ENCODE results near the gene ADCY2. TPM values are rescaled to one million over a fixed set of nuclear protein-coding genes. Genes with fewer than 3 reads are reported as not detected.

Gene ADCY2
- polyA plus RNA-seq, 1 of the 3 experiments (the other 2 are of a cell fraction): not detected

GRCh38 chr5:7753181-7753580, 357.2 kb downstream of the ADCY2 start:
- TF ChIP-seq FOSL2 (IDR thresholded peaks at IDR 0.05; ENCODE audit: borderline replicate concordance, low read depth): no peak
- no peaks in the 10 kb centered on the region for H4K20me1 ChIP-seq (ENCODE audit: insufficient read depth)
- DNase-seq: no peak
- no peak overlapping the region for H3K27ac ChIP-seq (ENCODE audit: low read depth in 2 of 2, low read length in 1 of 2)
- ChIA-PET POLR2A (no interaction called here), CTCF (interaction anchor here (1.2 kb wide), 2 partner anchors 18 to 105 kb away, joined by 3 to 5 read pairs; no protein-coding TSS in a partner anchor)
- H3K4me3 ChIP-seq (ENCODE audit: low read depth in 2 of 2, low read length in 1 of 2): no peak overlapping the region
- H3K9ac ChIP-seq: no peak overlapping the region
- H3K27me3 ChIP-seq (ENCODE audit: insufficient read depth): peaks cover 45% of the 10 kb centered on the region; the same call in 1 of the 2 replicates
- H3K9me3 ChIP-seq: no peaks in the 10 kb centered on the region
- no peaks in the 10 kb centered on the region for H3K4me1 ChIP-seq (ENCODE audit: control insufficient read depth in 1 of 2, insufficient read depth in 2 of 2, low read depth in 1 of 2, low read length in 1 of 2)
- no peaks in the 10 kb centered on the region for H3K9me2 ChIP-seq
- no peak overlapping the region for H3K4me2 ChIP-seq
- no peaks in the 10 kb centered on the region for H3K79me2 ChIP-seq (ENCODE audit: insufficient read depth)
- H3F3A ChIP-seq (replicated peaks; ENCODE audit: insufficient read depth): no peaks in the 10 kb centered on the region
- no peak overlapping the region for H2AFZ ChIP-seq (ENCODE audit: low read depth)
- WGBS (ENCODE audit: low lambda C conversion rate): 0% methylated on average over 3 of the region's 3 CpGs
- H3K36me3 ChIP-seq (replicated peaks in 1 of 2; ENCODE audit: control insufficient read depth in 1 of 2, insufficient read depth in 2 of 2, low read length in 1 of 2): no peaks in the 10 kb centered on the region

- no peak overlapping the region for H3K4me3 ChIP-seq (ENCODE audit: low read depth in 2 of 2, low read length in 1 of 2)
- H3K79me2 ChIP-seq (ENCODE audit: insufficient read depth): no peaks in the 10 kb centered on the region
- WGBS (ENCODE audit: low lambda C conversion rate): 74% methylated on average over 1 of the region's 1 CpG
- no peaks in the 10 kb centered on the region for H3K36me3 ChIP-seq (replicated peaks in 1 of 2; ENCODE audit: control insufficient read depth in 1 of 2, insufficient read depth in 2 of 2, low read length in 1 of 2)
- no peaks in the 10 kb centered on the region for H3K9me3 ChIP-seq
- no peaks in the 10 kb centered on the region for H3K4me1 ChIP-seq (ENCODE audit: control insufficient read depth in 1 of 2, insufficient read depth in 2 of 2, low read depth in 1 of 2, low read length in 1 of 2)
- POLR2A ChIA-PET: no interaction called here
- no peaks in the 10 kb centered on the region for H3K9me2 ChIP-seq
- no peaks in the 10 kb centered on the region for H4K20me1 ChIP-seq (ENCODE audit: insufficient read depth)
- CTCF ChIA-PET: interaction anchor here (0.8 to 4.3 kb wide), 4 partner anchors 9 to 989 kb away, joined by 3 to 47 read pairs (median 6); no protein-coding TSS in a partner anchor
- no peak overlapping the region for H2AFZ ChIP-seq (ENCODE audit: low read depth)
- TF ChIP-seq RCOR1 (IDR thresholded peaks at IDR 0.05; ENCODE audit: low read length) (no peak), NFIC (IDR thresholded peaks at IDR 0.05; ENCODE audit: borderline replicate concordance) (no peak), SMC3 (IDR thresholded peaks at IDR 0.05; ENCODE audit: low read depth, low read length) (no peak), POLR2AphosphoS5 (IDR thresholded peaks at IDR 0.05; ENCODE audit: low read depth, low read length) (no peak), ZBTB33 (IDR thresholded peaks at IDR 0.05; ENCODE audit: borderline replicate concordance, low read depth) (no peak), FOXM1 (IDR thresholded peaks at IDR 0.05; ENCODE audit: low read depth) (no peak), TAF1 (IDR thresholded peaks at IDR 0.05; ENCODE audit: borderline replicate concordance, low read depth, low read length) (no peak), PBX3 (IDR thresholded peaks at IDR 0.05) (no peak), REST (IDR thresholded peaks at IDR 0.05; ENCODE audit: low read depth, low read length) (no peak)
- no peak overlapping the region for H3K4me2 ChIP-seq
- H3K27me3 ChIP-seq (ENCODE audit: insufficient read depth): peaks cover 46% of the 10 kb centered on the region; the same call in 1 of the 2 replicates
- no peaks in the 10 kb centered on the region for H3F3A ChIP-seq (replicated peaks; ENCODE audit: insufficient read depth)
- H3K9ac ChIP-seq: no peak overlapping the region
- no peak overlapping the region for H3K27ac ChIP-seq (ENCODE audit: low read depth in 2 of 2, low read length in 1 of 2)
- DNase-seq: no peak
Observed at GRCh38 chr5:7753596-7753995, 357.7 kb downstream of the ADCY2 start.

All from SK-N-SH (cell line).